SK-N-SH (cell line): ENCODE results near the gene WIF1.

ENCODE experiments used
- NRF1 ChIP-seq: IDR thresholded peaks from 2 replicates; pipeline ENCODE4 v1.6.1; 2012; ENCODE audit warnings: low read depth, mild to moderate bottlenecking, low read length
- REST ChIP-seq: IDR thresholded peaks from 2 replicates; pipeline ENCODE4 v1.6.1; 2012; ENCODE audit warnings: mild to moderate bottlenecking, low read depth, low read length, moderate library complexity

DNA sequence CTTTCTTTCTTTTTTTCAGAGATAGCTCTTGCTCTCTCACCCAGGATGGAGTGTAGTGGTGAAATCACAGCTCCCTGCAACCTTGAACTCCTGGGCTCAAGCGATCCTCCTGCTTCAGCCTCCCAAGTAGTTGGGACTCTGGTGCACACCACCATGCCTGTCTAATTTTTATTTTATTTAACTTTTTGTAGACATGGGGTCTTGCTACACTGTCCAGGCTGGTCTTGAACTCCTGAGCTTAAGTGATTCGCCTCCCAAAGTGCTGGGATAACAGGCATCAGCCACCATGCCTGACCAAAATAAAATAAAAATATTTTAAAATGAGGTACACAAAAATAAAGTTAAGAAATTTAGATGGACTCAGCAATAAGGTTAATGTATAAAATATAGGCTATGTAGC lies 43.1 kb upstream of the WIF1 start:
- TF ChIP-seq NRF1 (no peak), REST (no peak)
